Measurements from ENCODE around the gene ROBO1. TPM values are rescaled to one million over a fixed set of nuclear protein-coding genes. Genes with fewer than 3 reads are reported as not detected.

The ROBO1 gene
- total RNA-seq, 1 donor from 2014 or later = 169 TPM

DNA sequence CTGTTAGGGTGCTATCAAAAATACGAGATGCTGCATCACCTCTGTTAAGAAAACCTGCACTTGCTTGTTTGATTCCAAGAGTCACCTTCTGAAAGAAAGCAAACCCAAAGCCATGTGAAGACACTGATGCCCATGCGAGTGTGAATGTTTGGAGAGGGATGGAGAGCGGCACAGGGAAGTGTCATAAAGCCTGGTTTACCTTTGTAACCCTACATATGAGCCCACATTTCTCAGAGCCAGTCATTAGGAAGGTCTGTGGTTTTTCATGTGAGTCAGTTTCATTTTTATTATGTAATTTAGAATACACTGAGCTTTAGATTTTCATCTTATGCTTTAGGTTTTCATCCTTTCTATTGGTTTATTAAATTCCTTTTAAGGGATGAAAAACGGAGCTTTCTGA lies 896.8 kb downstream of the ROBO1 start:
- Histone ChIP-seq H3K27ac (no peak overlapping the region), H4K20me1 (ENCODE audit: low read depth) (peaks cover 27% of the 10 kb centered on the region), H3K27me3 (no peaks in the 10 kb centered on the region), H2AFZ (replicated peaks) (no peak overlapping the region), H3K4me3 (no peak overlapping the region), H3K9ac (no peak overlapping the region), H3K79me2 (ENCODE audit: low read depth) (peaks cover 97% of the 10 kb centered on the region), H3K4me1 (peaks cover 57% of the 10 kb centered on the region), H3F3A (ENCODE audit: low read depth) (peaks cover 4% of the 10 kb centered on the region), H3K4me2 (no peak overlapping the region), H3K36me3 (no peaks in the 10 kb centered on the region), H3K9me3 (ENCODE audit: low read depth) (no peaks in the 10 kb centered on the region)
- no peaks in the 10 kb centered on the region for H3K27me3 Mint-ChIP-seq (ENCODE audit: insufficient read depth, low read depth)
- H3K36me3 Mint-ChIP-seq = no peaks in the 10 kb centered on the region
- H3K4me3 Mint-ChIP-seq = no peak overlapping the region
- no peak for TF ChIP-seq EZH2 (IDR thresholded peaks at IDR 0.05)
- TF ChIP-seq, protein P1, sequence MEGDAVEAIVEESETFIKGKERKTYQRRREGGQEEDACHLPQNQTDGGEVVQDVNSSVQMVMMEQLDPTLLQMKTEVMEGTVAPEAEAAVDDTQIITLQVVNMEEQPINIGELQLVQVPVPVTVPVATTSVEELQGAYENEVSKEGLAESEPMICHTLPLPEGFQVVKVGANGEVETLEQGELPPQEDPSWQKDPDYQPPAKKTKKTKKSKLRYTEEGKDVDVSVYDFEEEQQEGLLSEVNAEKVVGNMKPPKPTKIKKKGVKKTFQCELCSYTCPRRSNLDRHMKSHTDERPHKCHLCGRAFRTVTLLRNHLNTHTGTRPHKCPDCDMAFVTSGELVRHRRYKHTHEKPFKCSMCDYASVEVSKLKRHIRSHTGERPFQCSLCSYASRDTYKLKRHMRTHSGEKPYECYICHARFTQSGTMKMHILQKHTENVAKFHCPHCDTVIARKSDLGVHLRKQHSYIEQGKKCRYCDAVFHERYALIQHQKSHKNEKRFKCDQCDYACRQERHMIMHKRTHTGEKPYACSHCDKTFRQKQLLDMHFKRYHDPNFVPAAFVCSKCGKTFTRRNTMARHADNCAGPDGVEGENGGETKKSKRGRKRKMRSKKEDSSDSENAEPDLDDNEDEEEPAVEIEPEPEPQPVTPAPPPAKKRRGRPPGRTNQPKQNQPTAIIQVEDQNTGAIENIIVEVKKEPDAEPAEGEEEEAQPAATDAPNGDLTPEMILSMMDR (IDR thresholded peaks at IDR 0.05) = no peak
- TF ChIP-seq EZH2phosphoT487 (IDR thresholded peaks at IDR 0.05) = no peak
- H3K27ac Mint-ChIP-seq = no peak overlapping the region
- no peak for DNase-seq (ENCODE audit: low spot score)
- H3K4me1 Mint-ChIP-seq = peaks cover 47% of the 10 kb centered on the region
- H3K9me3 Mint-ChIP-seq = no peaks in the 10 kb centered on the region

DNA sequence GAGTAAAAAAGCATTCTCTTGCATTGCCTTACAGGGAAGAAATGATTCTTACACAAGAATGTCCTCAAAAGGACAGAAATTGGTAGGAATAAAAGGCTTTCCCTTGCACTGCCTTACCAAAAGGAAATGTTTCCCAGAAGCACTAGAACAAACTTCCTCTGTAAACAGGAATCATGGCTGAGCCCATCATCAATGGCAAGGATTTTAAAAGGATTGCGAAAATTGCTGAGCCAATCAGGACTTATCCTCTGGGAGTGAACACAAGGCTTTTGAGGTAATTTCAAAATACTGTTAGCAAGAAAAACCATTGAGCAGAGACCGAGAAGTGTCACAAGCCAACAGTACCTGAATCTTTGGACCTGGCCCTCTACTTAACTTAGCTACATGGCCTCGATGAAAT lies 897.3 kb downstream of the ROBO1 start:
- TF ChIP-seq EZH2 (IDR thresholded peaks at IDR 0.05) (no peak), EZH2phosphoT487 (IDR thresholded peaks at IDR 0.05) (no peak)
- TF ChIP-seq, protein P1 (IDR thresholded peaks at IDR 0.05) = no peak
- H3K9me3 ChIP-seq (ENCODE audit: low read depth) = no peaks in the 10 kb centered on the region
- no peak for DNase-seq (ENCODE audit: low spot score)
- no peak overlapping the region for H3K27ac Mint-ChIP-seq
- H3K4me2 ChIP-seq = peak overlapping the region; percentile 12
- H3K27me3 Mint-ChIP-seq (ENCODE audit: insufficient read depth, low read depth) = no peaks in the 10 kb centered on the region
- peaks cover 57% of the 10 kb centered on the region for H3K4me1 ChIP-seq
- H3K27ac ChIP-seq = peak overlapping the region; percentile 15
- H3K79me2 ChIP-seq (ENCODE audit: low read depth) = peaks cover 97% of the 10 kb centered on the region
- no peak overlapping the region for H3K9ac ChIP-seq
- no peaks in the 10 kb centered on the region for H3K36me3 Mint-ChIP-seq
- H3K4me3 Mint-ChIP-seq = no peak overlapping the region
- H3K36me3 ChIP-seq = no peaks in the 10 kb centered on the region
- peaks cover 27% of the 10 kb centered on the region for H4K20me1 ChIP-seq (ENCODE audit: low read depth)
- no peak overlapping the region for H3K4me3 ChIP-seq
- no peak overlapping the region for H2AFZ ChIP-seq (replicated peaks)
- H3K4me1 Mint-ChIP-seq = peaks cover 47% of the 10 kb centered on the region
- no peaks in the 10 kb centered on the region for H3K9me3 Mint-ChIP-seq
- H3K27me3 ChIP-seq = no peaks in the 10 kb centered on the region
- H3F3A ChIP-seq (ENCODE audit: low read depth) = peaks cover 4% of the 10 kb centered on the region

DNA sequence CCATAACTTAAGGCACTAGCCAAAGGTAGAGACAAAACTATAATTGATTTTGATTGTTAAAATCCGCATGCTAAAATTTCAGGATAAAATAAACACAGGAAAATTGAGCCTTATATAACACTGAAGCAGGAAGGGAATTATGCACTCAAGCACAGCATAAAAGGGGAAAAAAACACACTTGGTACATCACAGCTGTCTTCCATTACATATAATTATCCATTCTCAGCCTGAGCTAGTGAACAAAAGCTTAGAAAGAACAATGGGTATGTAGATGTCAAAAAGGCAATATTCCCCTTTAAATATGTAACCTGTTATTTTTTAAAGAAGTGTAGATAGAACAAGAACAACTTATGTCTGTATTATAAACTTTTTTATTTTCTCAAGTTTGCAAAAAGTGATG lies 899.2 kb downstream of the ROBO1 start:
- Histone ChIP-seq H3K9ac (no peak overlapping the region), H4K20me1 (ENCODE audit: low read depth) (peaks cover 31% of the 10 kb centered on the region), H3K4me2 (no peak overlapping the region), H3K36me3 (no peaks in the 10 kb centered on the region), H2AFZ (replicated peaks) (no peak overlapping the region), H3F3A (ENCODE audit: low read depth) (peaks cover 4% of the 10 kb centered on the region), H3K4me3 (no peak overlapping the region), H3K4me1 (peaks cover 61% of the 10 kb centered on the region), H3K79me2 (ENCODE audit: low read depth) (peaks cover 97% of the 10 kb centered on the region), H3K27me3 (no peaks in the 10 kb centered on the region), H3K9me3 (ENCODE audit: low read depth) (no peaks in the 10 kb centered on the region), H3K27ac (no peak overlapping the region)
- no peak overlapping the region for H3K4me3 Mint-ChIP-seq
- peaks cover 44% of the 10 kb centered on the region for H3K4me1 Mint-ChIP-seq
- TF ChIP-seq EZH2 (IDR thresholded peaks at IDR 0.05) = no peak
- TF ChIP-seq, protein P1 (IDR thresholded peaks at IDR 0.05) = no peak
- no peak for TF ChIP-seq EZH2phosphoT487 (IDR thresholded peaks at IDR 0.05)
- no peaks in the 10 kb centered on the region for H3K36me3 Mint-ChIP-seq
- H3K27ac Mint-ChIP-seq = no peak overlapping the region
- no peak for DNase-seq (ENCODE audit: low spot score)
- no peaks in the 10 kb centered on the region for H3K27me3 Mint-ChIP-seq (ENCODE audit: insufficient read depth, low read depth)
- H3K9me3 Mint-ChIP-seq = no peaks in the 10 kb centered on the region
